SU-DHL-6 (cell line): Measurements from ENCODE around the gene SCARB1.
A peak's percentile ranks its signal among the peaks of the same experiment; 100 is the strongest.

Experiments used
- H2AFZ ChIP-seq: fragments of 200-600 bp; sonication (generic); 2 replicates; pipeline ENCODE4 v1.6.1; 2014; ENCODE audit warnings: low read depth, mild to moderate bottlenecking, moderate library complexity, mixed read lengths, antibody characterized with exemption, low read length; ENCODE audit not compliant: severe bottlenecking
- H3F3A ChIP-seq: fragments of 200-600 bp; shearing (Covaris generic); 2 replicates; pipeline ENCODE4 v1.6.0; 2016; ENCODE audit warnings: antibody characterized with exemption, mild to moderate bottlenecking; ENCODE audit not compliant: insufficient read depth
- H3K27ac ChIP-seq: fragments of 200-600 bp; sonication (generic); 2 replicates; pipeline ENCODE4 v1.5.1; 2016; ENCODE audit warnings: low read depth, mild to moderate bottlenecking, low read length, moderate library complexity, mixed read lengths
- H3K27me3 ChIP-seq: fragments of 200-600 bp; sonication (generic), shearing (Covaris generic); 2 replicates; pipeline ENCODE4 v1.6.0; 2014; ENCODE audit warnings: mild to moderate bottlenecking, low read length
- H3K36me3 ChIP-seq: fragments of 200-600 bp; sonication (generic); 2 replicates; pipeline ENCODE4 v1.6.1; 2014; ENCODE audit warnings: mild to moderate bottlenecking, low read length, mixed read lengths
- H3K4me2 ChIP-seq: fragments of 300-600, 200-600 bp; shearing (Covaris generic), sonication (generic); 2 replicates; pipeline ENCODE4 v1.6.0; 2014; ENCODE audit warnings: low read length, low read depth, mild to moderate bottlenecking; ENCODE audit not compliant: poor library complexity, severe bottlenecking
- H3K4me3 ChIP-seq: fragments of 200-600 bp; sonication (generic); 2 replicates; pipeline ENCODE4 v1.5.1; 2014; ENCODE audit warnings: antibody characterized with exemption, low read length, mild to moderate bottlenecking, mixed read lengths; ENCODE audit not compliant: insufficient read depth, poor library complexity, severe bottlenecking
- H3K79me2 ChIP-seq: fragments of 200-600 bp; sonication (generic); 2 replicates; pipeline ENCODE4 v1.6.1; 2014; ENCODE audit warnings: mild to moderate bottlenecking, low read length, moderate library complexity; ENCODE audit not compliant: insufficient read depth
- H3K9ac ChIP-seq: fragments of 200-600 bp; sonication (generic); 2 replicates; pipeline ENCODE4 v1.7.0; 2014; ENCODE audit warnings: mild to moderate bottlenecking, low read length
- H3K9me2 ChIP-seq: fragments of 200-600 bp; sonication (generic); replicated peaks from 2 replicates; pipeline ENCODE4 v1.6.1; 2014; ENCODE audit warnings: low read length; ENCODE audit not compliant: insufficient read depth
- H3K9me3 ChIP-seq: fragments of 200-600 bp; sonication (generic); 2 replicates; pipeline ENCODE4 v1.6.1; 2014; ENCODE audit warnings: low read length, mixed read lengths; ENCODE audit not compliant: insufficient read depth
- H4K20me1 ChIP-seq: fragments of 200-600 bp; sonication (generic); 2 replicates; pipeline ENCODE4 v1.6.1; 2014; ENCODE audit warnings: low read depth, mild to moderate bottlenecking, antibody characterized with exemption, low read length, moderate library complexity, mixed read lengths
- CTCF ChIP-seq: fragments of 200-600 bp; sonication (generic); IDR thresholded peaks from one replicate; pipeline ENCODE4 v1.5.1; 2017; ENCODE audit warnings: antibody characterized with exemption, mild to moderate bottlenecking, low read length, moderate library complexity; ENCODE audit not compliant: insufficient read depth, poor library complexity, severe bottlenecking
- EZH2phosphoT487 ChIP-seq: fragments of 200-600 bp; sonication (generic), shearing (Covaris generic); conservative IDR thresholded peaks from 2 replicates; pipeline ENCODE4 v1.6.1; 2018; ENCODE audit warnings: mild to moderate bottlenecking, antibody characterized with exemption, low read length, moderate library complexity, mixed read lengths

Gene SCARB1

GRCh38 chr12:124764451-124764850, 99.2 kb downstream of the SCARB1 start:
- Histone ChIP-seq H3K36me3 (no peaks in the 10 kb centered on the region), H3K9me3 (peaks cover 15% of the 10 kb centered on the region; the same call in 1 of the 2 replicates), H3K4me3 (no peak overlapping the region)

GRCh38 chr12:124763594-124763979, 100.1 kb downstream of the SCARB1 start:
- H2AFZ ChIP-seq: no peak overlapping the region
- no peak overlapping the region for H3K27ac ChIP-seq
- no peak overlapping the region for H3K4me2 ChIP-seq
- H3K36me3 ChIP-seq: no peaks in the 10 kb centered on the region
- H3F3A ChIP-seq: no peaks in the 10 kb centered on the region
- H3K27me3 ChIP-seq: no peaks in the 10 kb centered on the region
- no peak overlapping the region for H3K4me3 ChIP-seq
- H3K9ac ChIP-seq: no peak overlapping the region
- no peaks in the 10 kb centered on the region for H3K9me2 ChIP-seq
- H3K9me3 ChIP-seq: peaks cover 15% of the 10 kb centered on the region; the same call in 1 of the 2 replicates
- no peaks in the 10 kb centered on the region for H4K20me1 ChIP-seq
- no peaks in the 10 kb centered on the region for H3K79me2 ChIP-seq
- TF ChIP-seq CTCF: no peak
- TF ChIP-seq EZH2phosphoT487: no peak

More at GRCh38 chr12:124764451-124764850, 99.2 kb downstream of the SCARB1 start:
- no peaks in the 10 kb centered on the region for H3K27me3 ChIP-seq
- no peaks in the 10 kb centered on the region for H3K79me2 ChIP-seq
- H3K9ac ChIP-seq: no peak overlapping the region
- H3F3A ChIP-seq: no peaks in the 10 kb centered on the region
- H4K20me1 ChIP-seq: no peaks in the 10 kb centered on the region
- no peak overlapping the region for H2AFZ ChIP-seq
- no peak overlapping the region for H3K4me2 ChIP-seq
- TF ChIP-seq CTCF (peak; percentile 59), EZH2phosphoT487 (no peak)
- H3K27ac ChIP-seq: no peak overlapping the region
- H3K9me2 ChIP-seq: no peaks in the 10 kb centered on the region

GRCh38 chr12:124762791-124763593, 100.7 kb downstream of the SCARB1 start:
- Histone ChIP-seq H2AFZ (no peak overlapping the region), H3K27me3 (no peaks in the 10 kb centered on the region), H3F3A (no peaks in the 10 kb centered on the region), H3K9me2 (no peaks in the 10 kb centered on the region), H3K4me3 (no peak overlapping the region), H3K4me2 (no peak overlapping the region), H3K9ac (no peak overlapping the region), H3K79me2 (no peaks in the 10 kb centered on the region), H3K27ac (no peak overlapping the region), H3K9me3 (peaks cover 15% of the 10 kb centered on the region; the same call in 1 of the 2 replicates), H4K20me1 (no peaks in the 10 kb centered on the region), H3K36me3 (no peaks in the 10 kb centered on the region)
- TF ChIP-seq EZH2phosphoT487: no peak
- no peak for TF ChIP-seq CTCF
